NOMO-1 treated with DMSO at 0.1 percent for 48 hours (cell line): Measurements from ENCODE around the gene GADD45A.
"Not testable (repeated sequence)": the region's sequence is repeated elsewhere in the genome, so short reads cannot be mapped to it uniquely, and the experiment has no call there.

Experiments
- DNase-seq: peaks from one replicate; lab custom pipeline; 2025; ENCODE audit not compliant: unreplicated experiment; lab: John Stamatoyannopoulos, UW

GADD45A gene, protein sequence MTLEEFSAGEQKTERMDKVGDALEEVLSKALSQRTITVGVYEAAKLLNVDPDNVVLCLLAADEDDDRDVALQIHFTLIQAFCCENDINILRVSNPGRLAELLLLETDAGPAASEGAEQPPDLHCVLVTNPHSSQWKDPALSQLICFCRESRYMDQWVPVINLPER

DNA sequence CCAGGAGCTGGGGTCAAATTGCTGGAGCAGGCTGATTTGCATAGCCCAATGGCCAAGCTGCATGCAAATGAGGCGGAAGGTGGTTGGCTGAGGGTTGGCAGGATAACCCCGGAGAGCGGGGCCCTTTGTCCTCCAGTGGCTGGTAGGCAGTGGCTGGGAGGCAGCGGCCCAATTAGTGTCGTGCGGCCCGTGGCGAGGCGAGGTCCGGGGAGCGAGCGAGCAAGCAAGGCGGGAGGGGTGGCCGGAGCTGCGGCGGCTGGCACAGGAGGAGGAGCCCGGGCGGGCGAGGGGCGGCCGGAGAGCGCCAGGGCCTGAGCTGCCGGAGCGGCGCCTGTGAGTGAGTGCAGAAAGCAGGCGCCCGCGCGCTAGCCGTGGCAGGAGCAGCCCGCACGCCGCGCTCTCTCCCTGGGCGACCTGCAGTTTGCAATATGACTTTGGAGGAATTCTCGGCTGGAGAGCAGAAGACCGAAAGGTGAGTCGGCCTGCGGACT is at the start of gene GADD45A:
GADD45A (plus strand) TSS at position 135 of the 491 bp plus-strand sequence; CDS start at position 429, 294 bp downstream.
- peak; percentile 98 for DNase-seq

DNA sequence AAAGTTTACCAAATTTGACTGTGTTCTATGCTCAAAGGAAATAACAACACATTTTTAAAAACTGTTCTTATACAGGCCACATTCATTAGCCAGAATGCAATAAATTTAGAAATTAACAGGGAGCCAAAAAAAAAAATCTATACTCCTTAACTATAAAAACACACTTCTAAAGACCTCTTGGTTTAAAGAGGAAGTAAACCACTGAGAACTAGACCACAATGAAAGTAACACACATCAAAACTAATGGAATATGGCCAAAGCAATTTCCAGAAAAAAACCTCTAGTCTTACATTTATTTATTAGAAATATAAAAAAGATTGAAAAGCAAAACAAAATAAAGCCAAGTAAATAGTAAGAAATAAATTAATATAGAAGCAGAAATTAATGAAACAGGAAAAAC is 48.9 kb upstream of the GADD45A start:
- DNase-seq = peak; percentile 62

DNA sequence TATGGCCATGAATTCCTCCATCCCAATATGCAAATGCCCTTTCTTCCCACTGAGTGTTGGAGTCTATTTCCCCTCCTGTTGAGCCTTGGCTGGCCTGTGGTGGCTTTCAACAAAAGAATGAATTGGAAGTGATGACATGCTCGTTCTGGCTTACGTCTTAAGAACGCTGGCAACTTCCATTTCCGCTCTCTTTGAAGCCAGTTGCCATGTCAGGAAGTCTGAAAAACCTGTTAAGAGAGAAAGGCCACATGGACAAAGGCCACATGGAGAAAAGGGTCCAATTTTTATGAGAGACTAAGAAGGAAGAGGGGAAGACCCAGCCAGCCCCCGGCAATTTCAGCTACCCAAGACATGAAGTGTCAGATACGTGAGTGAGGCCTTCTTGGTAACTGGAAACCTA is 45.6 kb upstream of the GADD45A start:
- no peak for DNase-seq

DNA sequence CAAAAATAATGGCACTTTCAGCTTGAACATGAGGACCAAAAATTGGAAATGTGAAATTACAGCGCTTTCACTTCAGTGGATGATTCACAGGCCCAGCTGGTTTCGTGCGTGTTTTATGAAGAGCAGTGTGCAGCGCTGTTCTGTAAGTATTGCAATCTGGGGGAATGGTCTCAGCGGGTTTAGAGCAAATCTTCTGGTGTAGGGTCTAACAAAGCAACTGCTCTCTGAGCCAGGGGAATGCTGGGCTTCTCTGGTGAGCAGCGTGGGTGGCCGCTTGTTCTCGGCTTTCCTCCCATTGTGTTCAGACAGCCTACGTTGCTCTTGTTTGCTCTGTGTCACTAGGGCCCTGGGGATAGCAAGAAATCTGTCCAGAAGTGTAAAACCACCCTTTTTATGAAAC is 42.4 kb upstream of the GADD45A start:
- no peak for DNase-seq

DNA sequence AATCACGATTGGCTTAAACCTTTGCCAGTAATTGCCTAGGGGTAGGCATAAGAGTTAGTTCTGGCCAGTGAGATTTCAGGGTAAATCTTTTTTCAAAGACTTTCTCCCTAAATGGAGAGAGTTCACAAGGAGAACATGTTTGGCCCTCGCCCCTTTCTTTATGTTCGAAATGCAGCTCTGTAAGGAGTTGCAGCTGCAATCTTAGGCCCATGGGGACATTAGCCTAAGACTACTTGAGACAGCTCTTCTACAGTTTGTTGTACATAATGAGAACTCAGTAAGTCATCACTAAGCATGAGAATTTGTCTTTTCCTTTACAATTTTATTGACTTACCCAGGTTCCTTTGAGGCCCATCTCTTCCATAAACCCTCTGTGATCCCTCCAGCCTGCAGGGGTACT is 40.4 kb upstream of the GADD45A start:
- DNase-seq = no peak

DNA sequence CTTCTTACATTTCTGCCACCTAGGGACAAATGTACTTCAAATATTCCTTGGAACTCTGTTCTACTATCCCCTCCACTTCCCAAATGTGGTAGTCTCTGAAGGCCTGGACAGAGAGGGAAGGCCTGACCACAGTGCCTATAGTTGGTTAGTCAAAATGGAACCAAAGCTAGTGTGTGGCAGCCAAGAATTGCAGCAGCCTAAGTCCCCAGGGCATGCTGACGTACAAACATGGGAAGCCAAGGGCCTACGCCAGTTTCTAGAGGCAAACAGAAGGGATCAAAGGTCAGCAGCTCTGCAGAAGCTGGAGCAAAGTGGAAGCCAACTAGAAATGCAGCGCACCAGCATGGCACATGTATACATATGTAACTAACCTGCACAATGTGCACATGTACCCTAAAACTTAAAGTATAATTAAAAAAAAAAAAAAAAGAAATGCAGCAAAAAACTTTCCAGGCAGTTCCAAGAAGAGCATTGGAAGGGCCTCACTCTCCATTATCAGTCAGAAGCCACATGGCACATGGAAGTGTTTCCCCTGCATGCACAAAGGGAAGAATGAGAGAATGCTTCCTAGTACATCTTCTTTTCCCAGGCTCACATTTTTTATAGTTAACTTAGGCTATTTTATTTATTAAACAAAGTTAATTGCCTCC is 39.4 kb upstream of the GADD45A start:
- no peak for DNase-seq

DNA sequence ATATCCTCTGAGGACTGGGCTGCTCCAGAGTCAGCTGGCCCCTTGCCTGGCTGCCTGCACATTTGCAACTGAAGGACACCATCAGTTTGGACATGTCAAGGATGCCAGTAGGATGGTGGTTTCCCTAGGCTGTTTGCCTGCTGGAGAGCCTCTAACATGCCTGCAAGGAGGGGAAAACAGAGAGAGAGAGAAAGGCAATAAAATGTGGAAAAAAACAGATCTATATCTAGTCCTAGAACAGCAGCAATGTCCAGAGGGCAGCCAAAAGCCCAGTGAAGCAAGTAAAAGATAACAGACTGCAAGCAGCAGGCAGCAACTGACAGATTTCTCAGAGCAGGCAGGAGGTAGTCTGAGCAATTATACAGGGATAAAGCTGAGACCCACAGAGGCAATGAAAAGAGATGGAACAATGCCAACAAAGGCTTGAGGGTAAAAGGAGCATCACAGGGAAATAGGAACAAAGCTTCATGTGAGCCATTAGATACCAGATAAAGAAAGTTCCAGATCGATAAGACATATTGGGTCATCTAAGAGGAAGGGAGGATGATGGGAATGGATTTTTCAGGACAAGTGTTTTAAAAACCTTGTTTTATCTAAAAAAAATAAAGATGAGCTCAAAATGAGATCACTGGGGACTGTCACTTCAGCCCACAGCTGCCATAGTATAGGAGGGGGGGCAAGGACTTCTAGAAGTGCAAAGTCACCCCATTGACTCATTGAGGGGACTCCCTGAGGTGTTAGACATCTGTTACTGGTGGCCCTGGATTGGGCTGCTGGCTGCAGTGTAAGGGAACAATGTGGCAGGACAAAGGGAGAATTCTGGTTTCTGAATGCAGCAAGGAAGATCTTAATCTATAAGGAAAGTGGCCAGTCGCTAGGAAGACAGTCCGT is 38.6 kb upstream of the GADD45A start:
- no peak for DNase-seq

DNA sequence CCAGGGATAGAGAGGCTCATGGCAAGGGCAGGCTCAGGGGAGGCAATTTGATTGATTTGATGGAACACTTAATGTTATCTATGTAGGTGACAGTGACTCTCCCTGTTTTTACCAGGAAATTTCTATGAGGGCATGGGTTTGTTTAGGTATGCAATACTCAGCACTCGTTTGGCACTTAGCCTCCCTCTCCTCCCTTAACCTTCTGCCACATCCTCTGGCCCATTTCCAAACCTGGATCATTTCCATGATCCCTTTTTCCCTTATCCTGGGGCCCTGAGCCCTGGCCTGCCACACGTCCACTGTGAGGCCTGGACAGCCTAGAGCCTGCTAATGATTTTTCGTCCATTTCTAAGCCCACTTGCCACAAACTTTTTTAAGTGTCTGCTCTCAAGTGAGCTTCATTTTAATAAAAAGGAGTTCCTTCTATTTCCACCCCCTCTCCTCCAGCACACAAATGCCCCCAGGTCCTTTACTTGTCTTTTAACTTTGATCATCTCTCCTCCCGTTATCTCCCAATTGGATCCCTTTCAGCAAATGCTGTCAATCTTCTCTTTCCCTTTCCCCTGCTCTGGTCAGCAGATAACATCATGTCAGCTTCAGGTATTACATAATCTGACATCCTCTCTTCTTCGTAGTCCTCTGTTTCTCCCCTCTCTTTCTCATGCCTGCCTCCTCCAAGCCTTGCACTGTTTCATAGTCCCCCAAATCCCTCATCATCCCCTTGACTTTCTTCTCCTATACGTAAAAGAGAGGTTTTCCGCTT is 37.8 kb upstream of the GADD45A start:
- no peak for DNase-seq

DNA sequence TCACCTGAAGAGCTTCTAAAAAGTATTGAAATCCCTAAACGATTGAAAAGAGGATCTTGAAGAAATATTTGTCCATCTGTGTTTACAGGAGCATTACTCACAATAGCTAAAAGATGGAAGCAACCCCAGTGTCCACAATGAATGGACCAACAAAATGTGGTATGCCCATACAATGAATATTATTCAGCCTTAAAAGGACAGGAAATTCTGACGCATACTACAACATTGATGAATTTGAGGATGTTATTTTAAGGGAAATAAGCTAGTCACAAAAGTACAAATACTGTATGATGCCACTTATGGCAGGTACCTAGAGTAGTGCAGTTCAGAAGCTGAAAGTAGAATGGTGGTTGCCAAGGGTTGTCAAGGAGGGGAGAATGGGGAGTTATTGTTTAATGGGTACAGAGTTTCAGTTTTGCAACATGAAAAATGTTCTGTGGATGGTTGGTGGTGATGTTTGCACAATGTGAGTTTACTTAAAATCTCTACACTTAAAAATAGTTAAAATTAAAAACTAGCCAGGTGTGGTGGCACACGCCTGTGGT is 37.1 kb upstream of the GADD45A start:
- no peak for DNase-seq

DNA sequence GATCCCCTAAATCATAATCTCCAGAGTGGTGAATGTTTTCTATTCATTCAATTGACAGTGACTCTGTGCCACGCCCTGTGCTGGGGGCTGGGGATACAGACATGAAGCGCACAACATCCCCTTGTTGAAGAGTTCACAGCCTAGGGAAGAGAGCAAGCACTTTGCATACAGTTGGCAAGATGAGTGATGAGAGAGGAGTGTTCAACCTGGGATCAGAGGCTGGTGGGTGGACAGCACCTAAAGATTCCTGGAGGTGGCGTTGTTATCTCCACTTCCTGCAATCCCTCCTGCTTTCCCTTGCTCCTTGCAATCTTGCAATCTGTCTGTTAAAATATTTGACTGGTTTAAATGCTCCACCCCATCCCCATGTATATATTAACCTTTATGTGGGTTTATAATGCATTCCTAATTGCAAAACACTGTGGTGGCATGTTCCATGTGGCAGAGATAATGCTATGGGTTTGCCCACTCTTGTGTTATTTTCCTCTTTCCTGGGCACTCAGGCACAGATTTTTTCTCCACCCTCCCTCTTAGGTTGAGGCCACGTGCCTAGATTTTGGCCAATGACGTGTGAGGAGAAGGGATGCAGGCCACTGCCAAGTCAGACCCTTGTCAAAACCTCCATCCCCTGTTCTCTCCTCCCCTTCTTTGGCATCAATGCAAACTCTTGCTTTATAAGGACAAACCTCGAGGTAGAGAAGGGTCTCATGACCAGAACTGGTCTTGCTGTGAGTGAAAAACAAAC is 36.2 kb upstream of the GADD45A start:
- no peak for DNase-seq

DNA sequence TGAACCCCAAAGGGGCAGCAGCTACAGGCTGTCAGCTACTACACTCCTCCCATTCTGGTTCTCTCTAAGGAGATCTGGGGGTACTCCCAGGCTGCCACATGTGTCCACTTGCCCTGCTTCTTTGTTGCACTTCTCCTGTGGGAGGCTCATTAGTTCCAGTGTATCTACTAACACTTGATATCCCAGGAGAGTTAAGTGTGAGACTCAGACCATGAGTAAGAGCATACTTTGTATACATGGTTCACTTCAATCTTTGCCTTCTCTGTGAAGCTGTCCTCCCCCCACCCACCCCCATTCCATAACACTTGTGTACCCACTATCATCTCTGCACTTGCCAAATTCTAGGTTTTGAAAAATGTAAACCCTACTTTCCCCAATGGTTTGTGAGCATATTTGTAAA is 34.9 kb upstream of the GADD45A start:
- no peak for DNase-seq

DNA sequence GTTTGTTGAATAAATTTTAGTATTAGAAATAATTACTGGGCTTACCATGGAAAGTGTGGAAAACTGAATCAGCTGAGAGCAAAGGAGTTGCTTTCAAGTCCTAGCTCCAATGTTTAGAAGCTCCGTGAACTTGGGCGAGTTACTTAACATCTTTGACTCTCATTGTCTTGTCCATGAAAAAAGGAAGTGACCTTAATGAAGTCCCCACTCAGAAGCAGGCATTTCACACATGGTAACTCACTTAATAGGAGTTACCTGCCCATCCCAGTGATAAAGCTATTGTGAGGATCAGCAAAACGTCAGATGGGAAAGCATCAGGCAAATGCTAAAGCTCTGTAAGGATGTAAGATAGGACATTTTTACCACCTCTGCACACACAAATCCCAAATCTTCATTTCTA is 34.0 kb upstream of the GADD45A start:
- DNase-seq = peak; percentile 7

DNA sequence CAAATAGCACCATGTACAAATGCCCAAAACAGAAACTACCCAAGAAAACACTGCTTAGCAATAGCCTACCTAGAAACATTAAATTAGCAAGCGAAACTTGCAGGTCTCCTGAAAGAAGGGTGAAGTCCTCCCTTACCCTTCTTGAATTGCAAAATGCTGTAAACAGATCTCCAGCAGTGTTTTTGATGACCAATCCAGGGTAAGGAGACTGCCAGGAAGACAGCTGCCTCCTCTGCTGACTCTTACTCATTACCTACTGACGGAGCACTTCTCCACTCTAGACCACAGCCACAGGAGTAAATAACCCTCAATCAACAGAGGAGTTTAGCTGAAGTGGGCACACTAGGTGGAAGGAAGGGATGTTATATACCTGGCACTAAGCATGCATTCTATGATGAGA is 32.2 kb upstream of the GADD45A start:
- no peak for DNase-seq

DNA sequence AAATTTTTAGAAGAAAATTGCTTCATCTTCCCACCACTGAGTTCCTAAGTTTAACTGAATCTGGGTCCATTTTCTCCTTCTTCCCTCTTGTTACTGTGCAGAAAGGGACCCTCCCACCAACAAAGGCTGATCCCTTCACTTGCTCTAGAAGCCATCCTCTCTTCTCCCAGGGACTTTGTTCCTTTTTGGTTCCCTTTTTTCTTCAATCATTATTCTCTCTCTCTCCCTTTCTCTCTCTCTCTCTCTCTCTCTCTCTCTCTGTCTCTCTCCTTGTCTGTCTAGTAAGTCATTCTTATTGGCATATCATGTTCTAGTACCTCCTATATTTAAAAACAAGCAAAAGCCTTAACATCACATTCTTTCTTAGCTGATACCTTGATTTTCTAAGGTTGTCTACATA is 31.7 kb upstream of the GADD45A start:
- no peak for DNase-seq

DNA sequence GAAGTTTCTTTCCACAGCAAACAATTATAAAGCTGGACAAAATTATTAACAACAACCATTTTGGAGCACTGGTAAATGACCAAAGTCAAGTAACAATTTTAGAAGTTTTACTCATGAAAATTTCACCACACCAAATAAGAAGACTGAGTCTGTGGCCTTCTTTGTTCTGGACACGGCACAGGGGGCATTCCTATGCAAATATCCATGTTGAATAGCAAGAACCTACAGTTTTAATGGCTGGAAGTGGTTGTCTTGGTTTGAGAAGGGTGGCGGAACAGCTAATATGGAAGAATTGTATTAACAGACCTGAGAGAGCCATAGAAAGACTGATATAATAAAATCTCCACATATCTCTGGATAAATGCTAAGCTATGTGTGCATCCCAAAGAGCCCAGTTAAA is 29.4 kb upstream of the GADD45A start:
- DNase-seq = no peak

DNA sequence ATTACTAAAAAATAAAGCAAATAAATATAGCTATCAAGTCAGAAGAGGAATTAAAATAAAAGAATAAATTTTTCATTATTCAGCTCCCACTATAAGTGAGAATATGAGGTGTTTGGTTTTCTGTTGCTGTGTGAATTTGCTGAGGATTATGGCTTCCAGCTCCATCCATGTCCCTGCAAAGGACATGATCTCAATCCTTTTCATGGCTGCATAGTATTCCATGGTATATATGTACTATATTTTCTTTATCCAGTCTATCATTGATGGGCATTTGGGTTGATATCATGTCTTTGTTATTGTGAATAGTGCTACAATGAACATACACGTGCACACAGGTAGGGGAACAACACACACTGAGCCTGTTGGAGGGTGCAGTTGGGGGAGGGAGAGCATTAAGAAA is 27.8 kb upstream of the GADD45A start:
- not testable (repeated sequence) for DNase-seq

DNA sequence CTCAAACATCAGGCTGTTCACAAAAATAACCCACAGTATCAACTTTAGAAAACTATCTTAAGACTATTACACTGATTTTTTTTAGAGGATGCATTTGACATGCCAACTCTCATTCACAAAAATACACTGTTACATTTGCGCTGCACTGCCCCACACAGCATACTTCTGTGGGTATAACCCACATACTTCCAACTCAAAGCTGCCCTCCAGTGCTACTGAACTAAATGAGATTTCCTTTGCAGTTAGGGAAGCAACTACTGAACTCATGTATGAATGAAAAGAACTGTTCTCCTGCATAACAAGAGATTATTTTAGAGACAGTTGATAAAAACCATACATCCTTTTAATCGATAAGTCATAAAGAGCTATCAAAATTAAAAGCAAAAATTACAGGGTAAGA is 25.8 kb upstream of the GADD45A start:
- DNase-seq = no peak

DNA sequence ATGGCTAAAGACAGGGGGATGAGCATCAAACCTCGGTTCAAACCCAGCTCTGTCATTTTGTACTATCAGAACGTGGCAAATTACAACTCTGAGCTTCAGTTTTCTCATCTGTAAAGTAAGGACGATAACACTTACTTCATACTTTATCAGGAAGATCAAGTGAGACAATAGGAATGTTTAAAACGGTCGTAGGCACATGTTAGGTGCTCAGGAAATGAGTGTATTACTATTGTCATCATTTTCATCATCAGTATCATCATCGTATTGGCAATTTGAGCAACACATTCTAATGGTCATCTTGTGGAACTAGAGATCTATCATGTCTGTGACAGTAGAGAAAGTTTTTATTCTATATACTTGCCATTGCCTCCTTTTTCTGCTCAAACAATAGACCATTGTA is 22.1 kb upstream of the GADD45A start:
- DNase-seq = no peak

DNA sequence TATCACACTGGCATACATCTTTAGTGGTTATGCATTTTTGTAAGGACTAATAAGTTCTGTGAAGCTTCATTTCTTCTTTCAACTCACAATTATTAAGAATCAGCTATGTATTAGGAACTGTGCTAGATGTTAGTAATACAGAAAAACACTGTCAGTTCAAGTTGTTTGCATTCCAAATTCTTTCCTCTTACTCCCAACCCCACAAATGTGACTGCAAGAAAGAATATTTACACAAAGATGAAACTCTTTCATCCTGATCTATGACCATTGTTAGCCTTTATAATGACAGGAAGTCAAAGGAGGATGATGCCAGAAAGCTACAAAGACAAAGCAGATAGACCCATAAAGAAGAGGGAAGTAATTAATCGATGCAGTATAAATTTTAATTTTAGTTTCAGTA is 21.0 kb upstream of the GADD45A start:
- DNase-seq = no peak

DNA sequence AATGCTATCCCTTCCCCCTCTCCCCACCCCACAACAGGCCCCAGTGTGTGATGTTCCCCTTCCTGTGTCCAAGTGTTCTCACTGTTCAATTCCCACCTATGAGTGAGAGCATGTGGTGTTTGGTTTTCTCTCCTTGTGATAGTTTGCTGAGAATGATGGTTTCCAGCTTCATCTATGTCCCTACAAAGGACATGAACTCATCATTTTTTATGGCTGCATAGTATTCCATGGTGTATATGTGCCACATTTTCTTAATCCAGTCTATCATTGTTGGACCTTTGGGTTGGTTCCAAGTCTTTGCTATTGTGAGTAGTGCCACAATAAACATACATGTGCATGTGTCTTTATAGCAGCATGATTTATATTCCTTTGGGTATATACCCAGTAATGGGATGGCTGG is 19.7 kb upstream of the GADD45A start:
- DNase-seq = not testable (repeated sequence)
